GM13977 (cell line): Measurements from ENCODE around the gene SLC22A13.

Experiments
- DNase-seq: peaks from one replicate; pipeline ENCODE4 v3.0.0; 2012; ENCODE audit warnings: low spot score
- CTCF ChIP-seq: IDR thresholded peaks from 2 replicates; pipeline ENCODE4 v1.5.1; 2012; ENCODE audit warnings: mild to moderate bottlenecking, control low read depth; ENCODE audit not compliant: insufficient read depth; ENCODE audit errors: extremely low read depth, missing control alignments
- in situ Hi-C: fragments of 300-500 bp; cut with MboI; formaldehyde crosslinking; loops from one replicate; pipeline ENCODE4 v1.12.0; 2022; ENCODE audit warnings: low sequenced_read_pairs, low pct_unique_long_range_greater_than_20kb, mixed read lengths, inconsistent platforms; ENCODE audit not compliant: unreplicated experiment

The SLC22A13 gene

GRCh38 chr3:38313263-38313662 is 47.7 kb downstream of the SLC22A13 start:
- TF ChIP-seq CTCF = no peak
- in situ Hi-C loops = no loop called here
- no peak for DNase-seq

DNA sequence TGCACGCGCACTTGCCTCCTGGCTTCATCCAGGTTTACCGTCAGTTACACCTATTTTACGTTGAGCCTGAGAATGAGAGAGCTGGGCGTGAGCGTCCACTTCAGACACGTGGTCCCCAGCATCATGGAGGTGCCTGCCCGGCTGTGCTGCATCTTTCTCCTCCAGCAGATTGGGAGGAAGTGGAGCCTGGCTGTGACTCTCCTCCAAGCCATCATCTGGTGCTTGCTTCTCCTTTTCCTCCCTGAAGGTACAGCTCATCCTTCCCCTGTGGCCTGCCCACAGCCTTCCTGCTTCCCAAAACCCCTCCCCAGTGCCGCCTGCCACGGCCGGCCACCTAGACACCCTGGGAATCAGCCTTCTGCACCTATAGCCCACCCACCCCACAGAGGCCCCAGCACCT is 48.1 kb downstream of the SLC22A13 start:
- TF ChIP-seq CTCF = no peak
- DNase-seq = no peak
- in situ Hi-C loops = no loop called here

DNA sequence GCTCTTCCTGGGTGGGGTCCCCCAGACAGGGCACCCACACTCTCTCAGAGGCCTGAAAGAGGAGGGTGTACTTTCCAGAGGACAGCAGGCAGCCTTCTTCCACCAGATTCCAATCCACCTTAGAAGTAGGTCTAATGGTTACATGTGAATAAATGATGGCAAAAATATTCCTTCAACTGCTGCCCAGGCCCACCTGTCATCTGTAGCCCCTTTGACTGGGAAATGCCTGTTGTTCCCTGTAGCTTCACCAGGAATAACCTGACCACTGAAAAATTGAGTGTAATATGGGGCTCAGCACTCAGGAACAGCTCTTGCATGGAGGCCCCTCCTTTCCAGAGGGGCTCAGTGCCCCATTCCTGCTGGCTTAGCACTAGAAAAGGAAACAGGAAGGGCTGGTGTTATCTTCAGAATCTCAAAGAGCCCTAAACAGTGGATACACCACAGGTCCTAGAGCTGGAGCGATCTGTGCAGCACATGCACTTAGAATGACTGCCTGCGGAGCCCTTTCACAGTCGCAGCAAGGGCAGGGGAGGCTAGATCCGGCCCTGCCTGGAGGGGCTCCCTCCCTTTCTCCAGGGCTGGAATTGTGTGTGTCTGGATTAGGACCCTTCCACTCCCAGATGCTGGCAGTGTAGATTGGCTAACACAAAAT is 48.6 kb downstream of the SLC22A13 start:
- TF ChIP-seq CTCF = no peak
- in situ Hi-C loops = no loop called here
- DNase-seq = no peak

GRCh38 chr3:38314764-38315487 is 49.3 kb downstream of the SLC22A13 start:
- no peak for DNase-seq
- TF ChIP-seq CTCF = no peak
- in situ Hi-C loops = no loop called here

GRCh38 chr3:38315488-38316230 is 50.0 kb downstream of the SLC22A13 start:
- DNase-seq = no peak
- TF ChIP-seq CTCF = no peak
- in situ Hi-C loops = no loop called here

- no peak for TF ChIP-seq CTCF
Observed at GRCh38 chr3:38316356-38317191, 51.0 kb downstream of the SLC22A13 start.

More at GRCh38 chr3:38316356-38317191, 51.0 kb downstream of the SLC22A13 start:
- DNase-seq = no peak
- in situ Hi-C loops = no loop called here
